GM23338 (cell line): ENCODE results near the gene DUSP3.

Experiments
- EZH2phosphoT487 ChIP-seq: fragments of 200-600 bp; sonication (generic); IDR thresholded peaks from one replicate; pipeline ENCODE4 v1.8.1; 2018; ENCODE audit warnings: antibody characterized with exemption; ENCODE audit not compliant: unreplicated experiment
- REST ChIP-seq: IDR thresholded peaks from one replicate; pipeline ENCODE4 v1.6.1; 2018; ENCODE audit warnings: antibody characterized with exemption; ENCODE audit not compliant: unreplicated experiment

- TF ChIP-seq REST (no peak), EZH2phosphoT487 (no peak)
Measured at GRCh38 chr17:43719578-43719977, 59.2 kb downstream of the DUSP3 start.
